SK-N-MC (cell line): ENCODE data around the gene FOXD1.

Source experiments
- EZH2 ChIP-seq: fragments of 200-600 bp; sonication (generic); IDR thresholded peaks from one replicate; pipeline ENCODE4 v1.6.1; 2017; ENCODE audit warnings: antibody characterized with exemption
- POLR2AphosphoS5 ChIP-seq: IDR thresholded peaks from 2 replicates; pipeline ENCODE4 v1.6.1; 2012; ENCODE audit warnings: mild to moderate bottlenecking, low read depth, low read length, borderline replicate concordance

DNA sequence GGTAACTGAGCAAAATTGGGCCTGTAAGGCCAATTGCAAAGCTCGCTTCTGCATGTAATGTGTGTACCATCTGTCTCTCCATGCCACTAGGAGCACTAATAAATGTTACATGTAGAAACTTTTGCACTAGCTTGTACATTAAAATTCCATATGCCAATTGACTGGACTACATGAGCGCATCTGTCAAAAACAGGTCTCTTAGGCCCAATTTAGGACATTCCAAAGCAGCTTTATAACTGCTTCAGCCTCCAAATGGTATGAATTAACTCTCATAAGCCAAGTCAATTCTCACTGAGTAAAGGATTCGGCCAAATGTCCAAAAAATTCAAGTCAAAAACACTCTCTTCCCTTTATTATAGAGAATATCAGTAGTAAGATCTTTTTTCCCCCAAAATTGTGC is 23.5 kb upstream of the FOXD1 start:
- TF ChIP-seq EZH2 (no peak), POLR2AphosphoS5 (no peak)
